T-helper 2 cell treated with Interferon-gamma antibody and Interleukin-4, amounts not matched to agents 100 ng/mL and 5 ng/mL, for 36 hours (primary cell): ENCODE data around the gene TMEM132C. TPM values are rescaled to one million over a fixed set of nuclear protein-coding genes. Genes with fewer than 3 reads are reported as not detected.

Experiments
- intact Hi-C: fragments of 100-400 bp; cut with micrococcal nuclease; formaldehyde crosslinking; loops from one replicate; pipeline ENCODE4 v1.15.1; 2023
- total RNA-seq: library from RNA; stranded (reverse); gene quantifications from 2 replicates; pipeline ENCODE4 v1.2.3, GENCODE V29; 2022

Gene TMEM132C
- total RNA-seq, 1 donor from 2014 or later, result not detected

DNA sequence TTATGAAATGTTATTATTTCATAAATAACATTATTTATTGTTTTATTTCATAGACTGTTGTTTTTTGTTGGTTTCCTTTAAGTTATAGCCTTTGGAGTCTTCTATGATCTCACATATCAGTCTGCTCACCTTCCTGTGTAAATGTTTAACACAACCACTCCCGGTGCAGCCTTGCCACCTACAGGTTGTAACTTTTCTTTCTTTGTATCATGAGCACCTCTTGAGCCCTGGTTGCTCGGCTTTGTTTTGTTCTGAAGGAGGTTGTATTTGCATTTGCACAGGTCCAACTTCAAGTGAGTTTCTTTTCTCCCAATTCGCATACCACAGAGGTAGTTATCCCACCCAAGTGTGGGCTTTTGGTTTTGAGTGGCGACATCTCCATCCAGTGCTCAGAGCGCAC, 435.4 kb downstream of the TMEM132C start:
- intact Hi-C loops, result no loop called here

DNA sequence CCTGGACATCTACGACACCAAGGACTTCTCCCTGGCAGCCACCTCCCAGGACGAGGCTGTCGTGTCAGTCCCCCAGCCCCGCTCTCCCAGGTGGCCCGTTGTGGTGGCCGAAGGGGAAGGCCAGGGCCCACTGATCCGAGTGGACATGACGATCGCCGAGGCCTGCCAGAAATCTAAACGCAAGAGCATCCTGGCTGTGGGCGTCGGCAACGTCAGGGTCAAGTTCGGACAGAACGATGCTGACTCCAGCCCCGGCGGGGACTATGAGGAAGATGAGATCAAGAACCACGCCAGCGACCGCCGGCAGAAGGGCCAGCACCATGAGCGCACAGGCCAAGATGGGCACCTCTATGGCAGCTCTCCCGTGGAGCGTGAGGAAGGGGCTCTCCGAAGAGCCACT, 438.2 kb downstream of the TMEM132C start:
- intact Hi-C loops, result no loop called here

DNA sequence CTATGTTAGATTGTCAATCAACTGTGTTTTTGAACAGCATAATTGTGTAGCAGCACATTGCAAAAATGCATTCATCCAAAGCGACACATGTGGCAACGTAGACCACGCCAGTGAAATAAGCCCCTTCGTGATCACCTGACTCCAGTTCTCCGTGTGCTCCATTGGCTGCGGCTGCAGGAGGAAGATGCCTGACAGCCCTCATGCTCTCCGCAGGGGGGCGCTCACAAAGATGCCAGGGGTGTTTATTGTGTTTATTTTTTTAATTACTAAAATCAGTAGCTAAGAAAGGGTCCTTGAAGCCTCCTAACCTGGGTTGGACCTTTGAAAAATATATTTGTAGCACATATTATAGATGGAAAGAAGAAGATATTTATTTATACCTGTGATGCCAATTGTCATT, 440.5 kb downstream of the TMEM132C start:
- intact Hi-C loops, result no loop called here

DNA sequence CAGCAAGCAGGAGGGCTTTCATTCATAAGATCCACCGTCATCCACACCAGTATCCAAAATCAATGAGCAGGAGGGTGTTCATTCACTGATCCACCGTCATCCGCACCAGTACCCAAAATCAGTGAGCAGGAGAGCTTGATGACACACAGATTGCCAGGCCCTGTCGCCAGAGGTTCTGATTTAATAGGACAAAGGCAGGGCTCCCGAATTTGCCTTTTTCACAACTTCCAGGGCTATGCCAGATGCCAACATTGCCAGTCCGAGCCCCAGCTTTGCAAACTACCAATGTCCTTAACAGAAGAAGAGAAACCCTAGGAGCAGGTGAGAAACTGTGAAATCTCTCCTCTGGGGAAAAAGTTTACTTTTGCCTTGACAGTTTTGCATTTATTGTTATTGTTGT, 441.8 kb downstream of the TMEM132C start:
- intact Hi-C loops, result no loop called here

DNA sequence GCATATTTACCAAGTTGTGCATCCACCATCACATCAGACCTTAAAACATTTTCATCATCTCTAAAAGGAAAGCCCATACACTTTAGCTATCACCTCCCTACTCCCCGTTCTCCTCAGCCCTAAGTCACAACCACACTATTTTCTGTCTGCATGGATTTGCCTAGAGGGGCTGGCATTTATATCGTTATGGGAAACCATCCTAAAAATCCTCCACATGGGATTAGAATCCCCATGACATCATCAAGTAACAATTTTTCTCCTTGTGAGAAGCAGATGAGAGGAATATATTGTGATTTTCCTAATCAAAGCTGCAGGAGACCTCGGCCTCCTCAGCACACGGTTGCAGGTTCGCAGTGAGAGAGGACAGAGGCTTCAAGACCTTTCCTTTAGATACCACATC, 442.7 kb downstream of the TMEM132C start:
- intact Hi-C loops, result no loop called here

DNA sequence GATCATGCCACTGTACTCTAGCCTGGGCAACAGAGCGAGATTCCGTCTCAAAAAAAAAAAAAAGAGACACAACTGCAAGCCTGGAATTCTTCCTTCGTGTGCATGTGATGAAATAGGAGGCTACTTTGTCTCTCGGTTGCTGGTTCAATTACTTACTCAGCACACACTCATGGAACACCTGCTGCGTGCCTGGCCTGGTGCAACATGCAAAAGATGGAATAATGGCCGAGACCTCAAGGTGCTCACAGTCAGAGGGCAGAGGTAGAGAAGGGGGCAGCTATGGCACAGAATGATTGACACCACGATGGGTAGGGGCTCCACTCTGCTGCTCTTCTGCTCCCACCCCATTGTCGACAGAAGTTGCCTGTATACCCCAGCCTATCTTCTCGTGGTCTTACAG, 444.5 kb downstream of the TMEM132C start:
- intact Hi-C loops, result no loop called here

DNA sequence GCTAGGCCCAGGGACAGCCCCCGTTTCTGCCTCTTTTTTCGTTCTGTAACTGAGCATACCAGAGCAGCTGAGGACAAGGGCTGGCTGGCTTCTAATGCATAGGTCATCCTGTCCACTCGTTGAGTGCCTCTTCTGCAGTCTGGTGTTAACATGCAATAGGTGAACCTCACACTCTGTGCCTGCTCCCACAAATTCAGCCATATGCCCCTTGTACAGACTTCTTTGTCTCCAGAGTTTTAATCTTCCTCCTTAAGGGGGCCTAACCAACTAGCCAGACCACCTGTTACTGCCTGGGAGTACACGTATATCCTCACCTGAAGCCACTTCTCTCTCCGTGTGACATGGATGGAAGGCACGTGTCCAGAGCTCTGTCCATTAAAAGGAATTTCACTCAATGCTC, 445.7 kb downstream of the TMEM132C start:
- intact Hi-C loops, result no loop called here

DNA sequence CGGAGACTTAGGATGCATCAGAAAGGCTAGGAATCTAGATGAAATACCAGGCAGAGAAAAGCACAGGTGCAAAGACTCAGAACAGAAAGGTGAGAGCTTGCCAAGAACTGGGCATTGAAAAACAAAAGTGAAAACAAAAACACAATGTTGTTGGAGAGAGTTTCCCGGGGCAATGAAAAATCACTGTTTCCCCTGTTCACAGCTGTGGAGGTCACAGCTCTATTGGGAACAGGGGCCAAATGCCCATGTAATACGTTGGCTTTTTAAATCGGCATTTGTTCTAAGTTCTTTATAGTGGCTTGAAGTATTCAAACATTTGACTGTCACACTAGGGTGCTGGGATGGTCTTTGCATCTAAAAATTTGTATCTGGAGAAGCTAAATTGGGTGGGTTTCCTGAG, 448.5 kb downstream of the TMEM132C start:
- intact Hi-C loops, result no loop called here

DNA sequence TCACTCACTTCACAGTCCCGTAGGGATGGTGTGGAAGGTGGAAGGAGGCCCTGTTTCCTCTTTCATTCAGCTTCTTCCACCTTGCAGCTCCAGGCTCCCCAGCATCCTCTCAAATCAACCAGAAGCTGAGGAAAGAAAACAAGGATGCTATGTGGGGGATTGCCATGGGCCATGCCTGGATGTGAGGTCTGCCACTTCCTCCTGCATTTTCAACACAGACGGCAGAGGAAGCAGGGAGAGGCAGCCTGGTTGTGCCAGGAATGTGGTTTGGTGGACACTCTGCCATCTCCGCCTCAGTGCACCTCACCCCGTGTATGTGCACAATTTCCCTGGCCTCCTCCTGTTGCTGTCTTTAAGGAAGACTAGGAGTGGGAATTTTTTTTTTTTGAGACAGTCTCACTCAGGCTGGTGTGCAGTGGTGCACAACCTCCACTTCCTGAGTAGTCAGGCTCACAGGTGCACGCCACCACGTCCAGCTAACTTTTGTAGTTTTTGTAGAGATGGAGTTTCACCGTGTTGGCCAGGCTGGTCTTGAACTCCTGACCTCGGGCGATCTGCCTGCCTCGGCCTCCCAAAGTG, 457.6 kb downstream of the TMEM132C start:
- intact Hi-C loops, result no loop called here

DNA sequence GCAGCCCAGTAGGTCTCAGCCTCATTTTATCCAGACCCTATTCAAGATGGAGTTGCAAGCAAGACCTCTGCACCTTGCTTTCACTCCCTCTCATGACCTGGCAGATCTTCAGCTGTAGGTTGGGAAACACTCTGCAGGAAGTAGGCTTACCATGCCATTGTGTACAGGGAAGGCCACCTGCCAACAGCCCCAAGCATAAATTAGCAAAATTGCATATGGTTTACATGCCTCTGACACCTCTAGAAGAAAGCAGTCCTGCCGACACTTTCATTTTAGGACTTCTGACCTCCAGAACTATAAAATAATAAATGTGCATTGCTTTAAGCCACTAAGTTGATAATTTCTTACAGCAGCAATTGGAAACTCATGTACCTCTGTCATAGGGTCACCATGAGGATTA, 459.9 kb downstream of the TMEM132C start:
- intact Hi-C loops, result no loop called here

DNA sequence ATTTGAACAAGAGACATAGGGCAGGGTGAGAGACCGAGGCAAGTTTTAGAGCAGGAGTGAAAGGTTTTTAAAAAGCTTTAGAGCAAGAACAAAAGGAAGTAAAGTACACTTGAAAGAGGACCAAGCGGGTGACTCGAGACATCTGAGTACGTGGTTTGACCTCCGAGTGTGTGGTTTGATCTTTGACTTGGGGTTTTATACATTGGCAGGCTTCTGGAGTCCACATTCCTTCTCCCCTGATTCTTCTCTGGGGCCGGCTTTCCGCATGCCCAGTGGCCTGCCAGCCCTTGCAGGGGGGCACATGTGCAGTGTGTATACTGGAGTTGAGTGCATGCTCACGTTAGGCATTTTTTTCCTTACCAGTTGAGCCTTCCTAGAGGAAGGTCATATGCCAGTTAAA, 460.5 kb downstream of the TMEM132C start:
- intact Hi-C loops, result no loop called here

DNA sequence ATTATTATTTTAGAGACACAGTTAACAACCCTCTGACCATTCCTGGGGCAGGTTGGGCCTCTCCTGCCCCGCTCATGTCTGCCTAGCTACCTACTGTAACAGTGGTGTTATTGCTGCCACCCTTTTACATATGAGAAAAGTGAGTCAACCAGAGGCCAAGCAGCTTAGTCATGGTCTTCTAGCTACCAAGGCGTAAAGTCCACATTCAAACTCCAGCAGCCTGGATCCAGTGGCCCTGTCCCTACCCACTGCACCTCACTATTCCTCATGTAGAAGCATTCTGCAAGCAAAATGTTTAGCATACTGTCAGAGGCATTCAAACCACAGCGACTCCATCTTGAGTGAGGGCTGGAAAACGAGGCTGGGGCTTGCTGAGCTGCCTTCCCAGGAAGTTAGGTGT, 461.0 kb downstream of the TMEM132C start:
- intact Hi-C loops, result no loop called here

DNA sequence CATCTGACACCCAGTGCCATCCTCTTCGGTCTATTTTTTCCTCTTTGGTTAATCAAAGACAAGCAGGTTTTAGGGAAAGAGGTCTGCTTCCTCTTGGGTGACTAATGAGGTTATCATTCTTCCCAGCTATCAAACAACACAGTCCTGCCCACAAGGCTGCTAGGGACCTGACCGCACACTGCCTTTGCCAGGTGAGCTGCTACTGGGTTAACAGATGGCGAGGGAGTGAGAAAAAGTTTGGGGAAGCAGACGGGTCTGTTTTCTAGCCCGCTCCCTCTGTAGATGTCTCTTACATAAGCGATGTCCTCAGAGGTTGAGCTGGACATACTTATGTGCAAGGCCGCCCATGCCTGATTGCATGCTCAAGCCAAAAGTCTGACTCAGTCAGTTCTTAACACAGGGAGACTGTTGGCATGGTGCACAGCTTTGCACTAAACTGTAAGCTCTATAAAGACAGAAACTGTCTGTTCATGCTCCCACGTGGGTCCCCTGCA, 462.7 kb downstream of the TMEM132C start:
- intact Hi-C loops, result no loop called here

DNA sequence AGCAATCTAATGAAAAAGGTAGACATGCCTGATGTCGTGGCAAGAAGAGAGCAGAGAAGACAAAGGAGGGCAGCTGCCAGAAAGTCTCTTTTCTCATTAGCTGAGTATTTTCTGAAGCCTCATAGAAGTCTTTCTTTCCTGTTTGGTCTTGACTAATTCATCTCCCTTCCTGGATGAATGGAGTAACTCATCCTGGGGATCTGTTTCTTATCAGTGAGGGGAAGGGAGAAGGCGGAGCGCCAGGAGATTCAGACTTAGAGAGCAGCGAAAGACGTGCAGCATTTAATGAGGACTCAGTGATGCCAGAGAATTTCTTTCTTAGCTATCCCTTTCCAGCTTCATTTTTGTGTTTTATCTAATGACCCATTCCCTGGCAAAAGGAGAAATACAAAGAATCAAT, 467.4 kb downstream of the TMEM132C start:
- intact Hi-C loops, result no loop called here

DNA sequence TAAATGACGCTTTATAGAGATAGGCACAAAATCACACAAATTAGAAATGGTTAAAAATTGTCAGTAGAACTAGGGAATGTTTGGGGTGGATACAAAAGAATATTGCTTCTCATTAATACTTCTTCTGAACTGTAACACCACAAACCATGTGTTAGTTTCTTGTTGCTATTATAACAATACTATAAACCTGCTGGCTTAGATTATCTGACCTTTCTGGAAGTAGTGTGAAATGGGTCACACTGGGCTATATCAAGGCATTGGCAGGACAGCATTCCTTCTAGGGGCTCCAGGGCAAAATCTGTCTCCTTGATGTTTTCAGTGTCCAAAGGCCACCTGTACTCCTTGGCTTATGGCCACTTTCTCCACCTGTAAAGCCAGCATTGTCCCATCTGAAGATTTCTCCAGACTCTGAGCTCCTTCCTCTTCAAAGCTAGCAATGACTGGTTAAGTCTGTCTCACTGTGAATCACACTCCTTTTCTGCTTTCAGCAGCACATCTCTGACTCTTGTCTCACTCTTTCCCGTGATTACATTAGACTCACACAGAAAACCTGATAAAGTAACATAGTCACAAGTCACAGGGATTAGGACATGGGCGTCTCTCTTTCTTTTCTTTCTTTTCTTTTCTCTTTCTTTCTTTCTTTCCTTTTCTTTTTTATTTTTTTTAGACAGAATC, 470.5 kb downstream of the TMEM132C start:
- intact Hi-C loops, result no loop called here

DNA sequence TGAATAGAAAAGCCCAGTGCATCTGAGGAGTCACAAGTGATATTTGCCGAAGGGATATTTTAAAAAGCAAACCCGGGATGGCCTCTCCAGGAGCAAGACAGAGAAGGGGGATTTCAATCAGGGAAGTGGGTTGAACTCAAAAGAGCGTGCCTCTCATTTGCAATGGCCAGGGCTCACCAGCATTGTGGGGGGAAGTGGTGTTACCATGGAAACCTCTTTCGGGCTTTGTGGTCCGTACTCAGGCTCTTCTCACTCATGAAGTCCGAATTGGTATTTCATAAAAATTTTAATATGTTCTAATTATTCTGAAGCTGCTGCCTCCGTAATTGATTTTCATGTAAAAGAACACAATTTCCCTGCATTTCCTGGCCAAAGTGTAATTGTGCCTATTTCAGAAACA, 476.9 kb downstream of the TMEM132C start:
- intact Hi-C loops, result no loop called here

DNA sequence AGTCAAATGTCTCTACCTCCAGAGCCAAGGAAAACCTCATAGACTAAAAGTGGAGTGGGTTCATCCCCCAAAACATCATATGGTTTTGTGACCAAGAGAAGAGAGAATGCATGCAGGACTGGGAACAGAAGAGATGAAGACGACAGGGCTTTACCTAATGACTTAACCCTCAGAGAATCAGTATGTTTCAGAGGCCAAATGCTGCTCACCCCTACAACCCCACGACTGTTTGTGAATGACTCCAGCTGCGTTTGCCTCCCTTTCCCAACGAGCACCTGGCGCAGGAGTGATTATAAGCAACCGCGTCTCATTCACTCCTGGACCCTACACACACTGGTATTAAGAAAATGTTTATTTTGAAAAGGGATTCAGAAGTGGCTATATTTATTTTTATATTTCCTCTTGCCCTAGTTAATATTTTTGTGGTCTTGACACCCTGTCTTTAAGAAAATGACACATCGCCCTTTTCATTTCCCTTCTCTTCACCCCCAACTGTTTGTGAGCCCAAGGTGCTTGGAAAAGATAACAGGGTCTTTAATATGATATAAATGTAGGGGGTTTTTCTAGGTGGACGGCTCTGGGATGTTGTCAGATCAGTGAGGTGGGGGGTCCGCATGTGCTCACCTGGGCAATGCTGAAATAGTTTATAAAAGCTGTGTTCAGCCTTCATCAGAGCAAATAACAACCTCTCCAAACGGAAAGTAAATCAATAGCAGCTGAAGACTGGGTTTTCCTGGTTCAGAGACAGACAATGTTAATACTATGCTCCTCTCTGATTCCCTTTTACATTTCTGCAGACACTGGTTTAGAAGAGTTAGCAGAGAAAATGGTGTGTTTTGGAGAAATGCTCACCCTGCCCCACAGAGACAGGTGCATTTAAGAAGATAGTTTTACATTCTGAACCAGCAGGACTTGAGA, 479.1 kb downstream of the TMEM132C start:
- intact Hi-C loops, result no loop called here

DNA sequence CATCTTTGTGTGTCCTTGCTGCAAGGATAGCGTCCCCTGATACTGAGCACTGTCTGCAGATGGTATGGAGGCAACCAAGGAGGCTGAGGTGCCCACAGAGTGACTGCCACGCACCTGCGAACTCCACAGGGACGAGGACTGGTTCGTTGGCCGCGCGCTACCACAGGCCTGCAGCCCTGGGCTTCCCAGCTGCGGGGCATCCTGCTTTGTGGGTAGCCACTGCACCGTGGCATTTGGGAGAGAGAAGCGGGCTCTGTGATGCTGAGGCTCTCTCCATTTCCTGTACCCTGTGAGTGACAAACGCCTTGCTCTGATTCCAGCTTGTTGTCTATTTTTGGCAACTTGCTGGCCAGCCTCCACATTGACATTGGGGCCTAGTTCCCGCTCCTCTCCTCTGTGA, 480.5 kb downstream of the TMEM132C start:
- intact Hi-C loops, result no loop called here

DNA sequence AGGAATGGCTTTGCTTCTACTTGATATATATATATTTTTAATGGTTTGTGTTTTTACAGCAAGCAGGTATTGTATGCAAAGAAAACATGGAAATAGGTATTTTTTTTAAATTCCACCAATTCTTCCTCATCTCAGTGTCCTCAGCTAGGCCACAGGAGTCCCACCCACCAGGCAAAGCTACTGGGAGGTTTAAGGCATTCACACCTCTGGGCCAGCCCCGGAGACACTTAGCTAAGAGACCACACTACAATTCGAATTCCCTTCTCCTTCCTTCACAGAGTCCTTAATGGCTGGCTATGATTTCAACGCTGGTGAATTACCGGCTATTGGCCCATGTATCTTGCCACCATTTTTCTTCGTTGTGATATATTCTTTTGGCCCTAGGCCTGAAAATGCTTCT, 485.4 kb downstream of the TMEM132C start:
- intact Hi-C loops, result no loop called here

DNA sequence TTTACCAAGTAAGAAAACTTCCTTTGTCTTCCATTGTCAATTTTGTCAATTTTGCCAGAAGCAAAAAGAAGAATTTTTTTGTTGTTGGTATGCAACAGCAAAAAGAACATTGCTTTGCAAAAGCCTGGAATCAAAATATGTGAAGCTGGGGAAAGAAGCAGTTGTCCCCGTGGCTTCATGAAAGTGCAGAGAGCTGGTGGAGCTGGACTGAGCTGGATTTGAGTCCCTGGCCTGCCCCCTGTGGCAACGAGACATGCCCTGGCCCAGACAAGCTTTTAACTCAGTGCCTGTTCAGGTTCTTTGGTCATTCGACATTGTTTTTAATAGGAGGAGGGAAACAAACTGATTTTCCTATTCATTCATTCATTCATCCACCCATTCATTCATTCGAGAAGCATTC, 486.5 kb downstream of the TMEM132C start:
- intact Hi-C loops, result no loop called here

DNA sequence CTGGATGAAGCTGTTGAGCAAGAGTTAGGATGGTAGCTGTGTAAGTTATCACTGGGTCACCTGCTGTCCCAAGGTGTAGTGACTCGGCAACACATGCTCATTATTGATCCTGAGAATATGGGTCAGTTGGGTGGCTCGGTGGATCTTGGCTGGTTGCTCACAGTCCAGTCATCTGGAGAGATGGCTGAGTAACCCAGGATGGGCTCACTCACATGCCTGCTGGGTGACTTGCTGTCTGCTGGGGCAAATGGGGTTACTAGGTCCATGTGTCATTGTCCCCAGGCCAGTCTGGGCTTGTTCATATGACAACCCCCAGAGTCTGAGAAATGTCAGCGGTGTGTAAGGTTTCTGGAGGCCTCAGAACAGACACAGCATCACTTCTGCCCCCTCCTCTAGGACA, 487.3 kb downstream of the TMEM132C start:
- intact Hi-C loops, result no loop called here

DNA sequence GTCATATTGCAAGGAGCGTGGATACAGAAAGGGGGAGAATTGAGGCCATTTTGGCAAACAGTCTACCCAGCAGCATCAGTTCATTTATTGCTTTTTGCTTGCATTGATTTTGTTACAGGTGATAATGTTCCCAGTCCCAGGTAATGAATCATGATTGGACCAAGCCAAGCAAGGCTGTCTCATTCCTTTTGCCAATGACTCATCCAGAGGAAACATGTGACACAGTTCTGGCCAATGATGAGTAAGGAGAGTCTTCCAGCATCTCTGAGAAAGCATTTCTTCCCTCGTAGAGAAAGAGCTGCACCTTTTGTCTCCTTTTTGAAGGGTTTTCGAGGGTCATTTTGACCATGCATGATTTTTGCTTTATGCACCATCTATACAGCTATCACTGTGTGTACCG, 488.6 kb downstream of the TMEM132C start:
- intact Hi-C loops, result no loop called here
